HG02943 (cell line): Measurements from ENCODE around the gene LRRC8A.
"Not testable (repeated sequence)": the region's sequence is repeated elsewhere in the genome, so short reads cannot be mapped to it uniquely, and the experiment has no call there.

Source experiments
- ATAC-seq: cut with Tn5 transposase; IDR thresholded peaks from one replicate; pipeline ENCODE4 v1.9.1; 2021; ENCODE audit warnings: mild to moderate bottlenecking, low read depth, moderate library complexity; ENCODE audit not compliant: unreplicated experiment

LRRC8A gene

GRCh38 chr9:128881884-128882676 is at the start of gene LRRC8A, which contains the start of gene KYAT1:
LRRC8A (plus strand) TSS chr9:128882133; CDS start chr9:128907165, 25,032 bp downstream.
KYAT1 (minus strand) TSS chr9:128881950; CDS start chr9:128845405, 36,545 bp downstream.
- ATAC-seq: peak; percentile 78

GRCh38 chr9:128833696-128834095 is 48.2 kb upstream of the LRRC8A start:
- ATAC-seq: no peak

GRCh38 chr9:128835246-128836210 is 46.4 kb upstream of the LRRC8A start:
- ATAC-seq: no peak

- no peak for ATAC-seq
Observed at GRCh38 chr9:128836509-128837145, 45.3 kb upstream of the LRRC8A start.

GRCh38 chr9:128838338-128838737 is 43.6 kb upstream of the LRRC8A start:
- ATAC-seq: no peak

GRCh38 chr9:128840524-128840923 is 41.4 kb upstream of the LRRC8A start:
- ATAC-seq: no peak

- no peak for ATAC-seq
Observed at GRCh38 chr9:128841694-128842492, 40.0 kb upstream of the LRRC8A start.

GRCh38 chr9:128843171-128843570 is 38.8 kb upstream of the LRRC8A start:
- ATAC-seq: not testable (repeated sequence)

GRCh38 chr9:128845186-128845931 is 36.6 kb upstream of the LRRC8A start:
- ATAC-seq: no peak

- ATAC-seq: no peak
Observed at GRCh38 chr9:128846680-128847030, 35.3 kb upstream of the LRRC8A start.

GRCh38 chr9:128847803-128848202 is 34.1 kb upstream of the LRRC8A start:
- no peak for ATAC-seq

- ATAC-seq: not testable (repeated sequence)
Observed at GRCh38 chr9:128851024-128851423, 30.9 kb upstream of the LRRC8A start.

GRCh38 chr9:128851779-128852600 is 29.9 kb upstream of the LRRC8A start:
- ATAC-seq: not testable (repeated sequence)

- not testable (repeated sequence) for ATAC-seq
Observed at GRCh38 chr9:128852646-128853045, 29.3 kb upstream of the LRRC8A start.

- not testable (repeated sequence) for ATAC-seq
Observed at GRCh38 chr9:128854454-128854853, 27.5 kb upstream of the LRRC8A start.

GRCh38 chr9:128858476-128858875 is 23.5 kb upstream of the LRRC8A start:
- ATAC-seq: not testable (repeated sequence)

GRCh38 chr9:128860937-128861336 is 21.0 kb upstream of the LRRC8A start:
- no peak for ATAC-seq

GRCh38 chr9:128861501-128861900 is 20.4 kb upstream of the LRRC8A start:
- ATAC-seq: no peak
